Nephron (organoid): ENCODE measurements around the gene SRSF8.

Experiments
- H3K27ac Mint-ChIP-seq, 3 experiments: 2 replicates each; pipeline ENCODE4 v1.8.0; 2020; ENCODE audit warnings: mixed read lengths in 3 of 3, mild to moderate bottlenecking in 2 of 3, moderate library complexity in 1 of 3
- H3K27me3 Mint-ChIP-seq: 2 replicates; pipeline ENCODE4 v1.8.0; 2021; ENCODE audit warnings: low read depth, mild to moderate bottlenecking, moderate library complexity, mixed read lengths
- H3K36me3 Mint-ChIP-seq: 2 replicates; pipeline ENCODE4 v1.8.0; 2020; ENCODE audit warnings: low read depth, mixed read lengths
- H3K4me1 Mint-ChIP-seq: 2 replicates; pipeline ENCODE4 v1.8.0; 2020; ENCODE audit warnings: mixed read lengths
- H3K4me3 Mint-ChIP-seq, 3 experiments: 2 replicates each; pipeline ENCODE4 v1.8.0; 2020; ENCODE audit warnings: mild to moderate bottlenecking in 3 of 3, mixed read lengths in 3 of 3, moderate library complexity in 2 of 3
- H3K9me3 Mint-ChIP-seq: 2 replicates; pipeline ENCODE4 v1.8.0; 2020; ENCODE audit warnings: mixed read lengths
- CTCF ChIP-seq, 3 experiments: fragments of 200-600 bp; sonication (generic); IDR thresholded peaks; one replicate each; pipeline ENCODE4 v1.5.0; 2021; ENCODE audit warnings: antibody characterized with exemption in 3 of 3; ENCODE audit not compliant: unreplicated experiment in 3 of 3

SRSF8 gene

GRCh38 chr11:95093548-95093947 lies 26.8 kb downstream of the SRSF8 start:
- Mint-ChIP-seq H3K4me3 (peak overlapping the region; percentile 5 to 71 (median 52)), H3K4me1 (peaks cover 76% of the 10 kb centered on the region), H3K9me3 (no peaks in the 10 kb centered on the region), H3K27me3 (peaks cover 5% of the 10 kb centered on the region), H3K27ac (no peak overlapping the region), H3K36me3 (no peaks in the 10 kb centered on the region)
- no peak for TF ChIP-seq CTCF (IDR thresholded peaks at IDR 0.05; ENCODE audit: unreplicated experiment in 3 of 3)

- no peak overlapping the region for H3K4me3 Mint-ChIP-seq
- no peaks in the 10 kb centered on the region for H3K9me3 Mint-ChIP-seq
- no peak for TF ChIP-seq CTCF (IDR thresholded peaks at IDR 0.05; ENCODE audit: unreplicated experiment in 3 of 3)
- H3K4me1 Mint-ChIP-seq = peaks cover 69% of the 10 kb centered on the region
- H3K27me3 Mint-ChIP-seq = peaks cover 5% of the 10 kb centered on the region
- H3K36me3 Mint-ChIP-seq = no peaks in the 10 kb centered on the region
- no peak overlapping the region for H3K27ac Mint-ChIP-seq
Measured at GRCh38 chr11:95095858-95096587, 29.3 kb downstream of the SRSF8 start.

- peaks cover 5% of the 10 kb centered on the region for H3K27me3 Mint-ChIP-seq
- H3K4me3 Mint-ChIP-seq = no peak overlapping the region
- no peak overlapping the region for H3K27ac Mint-ChIP-seq
- H3K36me3 Mint-ChIP-seq = no peaks in the 10 kb centered on the region
- H3K9me3 Mint-ChIP-seq = no peaks in the 10 kb centered on the region
- H3K4me1 Mint-ChIP-seq = peaks cover 68% of the 10 kb centered on the region
- TF ChIP-seq CTCF (IDR thresholded peaks at IDR 0.05; ENCODE audit: unreplicated experiment in 3 of 3) = no peak
Measured at GRCh38 chr11:95097209-95097608, 30.5 kb downstream of the SRSF8 start.

GRCh38 chr11:95098826-95099225 lies 32.1 kb downstream of the SRSF8 start:
- peaks cover 70% of the 10 kb centered on the region for H3K4me1 Mint-ChIP-seq
- H3K4me3 Mint-ChIP-seq = no peak overlapping the region
- no peaks in the 10 kb centered on the region for H3K27me3 Mint-ChIP-seq
- no peaks in the 10 kb centered on the region for H3K36me3 Mint-ChIP-seq
- no peak overlapping the region for H3K27ac Mint-ChIP-seq
- TF ChIP-seq CTCF (IDR thresholded peaks at IDR 0.05; ENCODE audit: unreplicated experiment in 3 of 3) = no peak
- no peaks in the 10 kb centered on the region for H3K9me3 Mint-ChIP-seq

GRCh38 chr11:95100191-95100648 lies 33.5 kb downstream of the SRSF8 start:
- no peaks in the 10 kb centered on the region for H3K9me3 Mint-ChIP-seq
- TF ChIP-seq CTCF (IDR thresholded peaks at IDR 0.05; ENCODE audit: unreplicated experiment in 3 of 3) = no peak
- no peaks in the 10 kb centered on the region for H3K36me3 Mint-ChIP-seq
- H3K27me3 Mint-ChIP-seq = no peaks in the 10 kb centered on the region
- no peak overlapping the region for H3K4me3 Mint-ChIP-seq
- H3K27ac Mint-ChIP-seq = no peak overlapping the region
- peaks cover 76% of the 10 kb centered on the region for H3K4me1 Mint-ChIP-seq
